ENCODE measurements around the gene TENM3.

DNA sequence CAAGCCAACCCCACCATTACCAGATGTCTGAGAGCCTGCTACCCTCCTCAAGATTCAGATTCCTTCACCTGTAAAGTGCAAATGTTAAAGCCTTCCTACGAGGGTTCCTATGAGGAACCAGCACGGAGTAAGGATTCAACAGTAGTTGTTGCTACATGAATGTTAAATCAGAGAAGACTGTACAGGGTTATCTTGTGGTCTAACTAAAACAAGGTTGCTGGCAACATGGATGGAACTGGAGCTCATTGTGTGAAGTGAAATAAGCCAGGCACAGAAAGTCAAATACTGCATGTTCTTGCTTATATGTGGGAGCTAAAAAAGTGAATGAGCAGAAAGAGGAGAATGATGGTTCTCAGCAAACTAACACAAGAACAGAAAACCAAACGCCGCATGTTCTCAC is 435.4 kb downstream of the TENM3 start:
- TF ChIP-seq CTCF (IDR thresholded peaks at IDR 0.05; ENCODE audit: control extremely low read depth in 1 of 3, insufficient read depth in 1 of 3, low read depth in 1 of 3, low read length in 3 of 3) (no peak), RAD21 (IDR thresholded peaks at IDR 0.05 in 1 of 2, conservative IDR thresholded peaks at IDR 0.05 in 1 of 2; ENCODE audit: low read depth in 2 of 2, low read length in 2 of 2) (no peak), CREB1 (IDR thresholded peaks at IDR 0.05) (no peak)
